GM21381 (cell line): ENCODE results near the gene ACACA.

Experiments
- ATAC-seq: cut with Tn5 transposase; IDR thresholded peaks from one replicate; pipeline ENCODE4 v1.9.1; 2021; ENCODE audit warnings: mild to moderate bottlenecking, moderate library complexity; ENCODE audit not compliant: unreplicated experiment

The ACACA gene

GRCh38 chr17:37239690-37240334 is 166.8 kb downstream of the ACACA start:
- ATAC-seq, result no peak

- no peak for ATAC-seq
Measured at GRCh38 chr17:37234106-37234505, 172.5 kb downstream of the ACACA start.

- no peak for ATAC-seq
Measured at GRCh38 chr17:37233036-37233435, 173.6 kb downstream of the ACACA start.

- no peak for ATAC-seq
Measured at GRCh38 chr17:37231887-37232286, 174.7 kb downstream of the ACACA start.

GRCh38 chr17:37230633-37231032 is 176.0 kb downstream of the ACACA start:
- no peak for ATAC-seq

- ATAC-seq, result no peak
Measured at GRCh38 chr17:37225465-37225864, 181.2 kb downstream of the ACACA start.

- ATAC-seq, result no peak
Measured at GRCh38 chr17:37221865-37222264, 184.8 kb downstream of the ACACA start.

- ATAC-seq, result no peak
Measured at GRCh38 chr17:37220607-37220953, 186.1 kb downstream of the ACACA start.

GRCh38 chr17:37219876-37220606 is 186.6 kb downstream of the ACACA start:
- ATAC-seq, result no peak

GRCh38 chr17:37218849-37219248 is 187.8 kb downstream of the ACACA start:
- ATAC-seq, result no peak

GRCh38 chr17:37214416-37214815 is 192.2 kb downstream of the ACACA start:
- no peak for ATAC-seq

GRCh38 chr17:37213927-37214326 is 192.7 kb downstream of the ACACA start:
- no peak for ATAC-seq

- ATAC-seq, result no peak
Measured at GRCh38 chr17:37212179-37212578, 194.5 kb downstream of the ACACA start.

GRCh38 chr17:37211136-37211535 is 195.5 kb downstream of the ACACA start:
- ATAC-seq, result no peak

- no peak for ATAC-seq
Measured at GRCh38 chr17:37207103-37207502, 199.5 kb downstream of the ACACA start.

GRCh38 chr17:37206299-37206698 is 200.3 kb downstream of the ACACA start:
- ATAC-seq, result no peak

- ATAC-seq, result no peak
Measured at GRCh38 chr17:37200497-37200896, 206.1 kb downstream of the ACACA start.

- ATAC-seq, result no peak
Measured at GRCh38 chr17:37197336-37197735, 209.3 kb downstream of the ACACA start.

GRCh38 chr17:37194208-37194607 is 212.4 kb downstream of the ACACA start:
- no peak for ATAC-seq

- ATAC-seq, result no peak
Measured at GRCh38 chr17:37191219-37191618, 215.4 kb downstream of the ACACA start.

GRCh38 chr17:37190493-37190892 is 216.1 kb downstream of the ACACA start:
- ATAC-seq, result no peak

- ATAC-seq, result no peak
Measured at GRCh38 chr17:37188157-37188556, 218.5 kb downstream of the ACACA start.

- no peak for ATAC-seq
Measured at GRCh38 chr17:37187262-37187661, 219.4 kb downstream of the ACACA start.
